Psoas muscle (tissue), 8 donors: ENCODE results near the gene SYT15. TPM values are rescaled to one million over a fixed set of nuclear protein-coding genes. Genes with fewer than 3 reads are reported as not detected.
"Not testable (repeated sequence)": the region's sequence is repeated elsewhere in the genome, so short reads cannot be mapped to it uniquely, and the experiment has no call there.

Experiments used
- ATAC-seq, 4 donors: fragments of 200-7000 bp; cut with Tn5 transposase; one replicate each; pipeline ENCODE4 v1.9.1; 2020; ENCODE audit warnings: moderate library complexity in 3 of 4, mild to moderate bottlenecking in 2 of 4
- DNase-seq, 2 donors: peaks; one replicate each; pipeline ENCODE4 v3.0.0-alpha.2; 2020
- H3K27ac ChIP-seq: fragments of 200-600 bp; one replicate; pipeline ENCODE4 v1.8.0; 2022
- H3K27me3 ChIP-seq, 3 donors: fragments of 200-600 bp in 1 of 3; one replicate each; pipeline versions ENCODE4 v1.6.1 to v1.8.0; 2013 to 2022; ENCODE audit warnings: low read length in 2 of 3, mild to moderate bottlenecking in 2 of 3, moderate library complexity in 1 of 3; ENCODE audit not compliant: insufficient read depth in 3 of 3
- H3K36me3 ChIP-seq, 2 donors: fragments of 200-600 bp in 1 of 2; one replicate each; pipeline versions ENCODE4 v1.6.1 to v1.8.0; 2013 to 2022; ENCODE audit warnings: low read depth in 1 of 2, mild to moderate bottlenecking in 1 of 2, moderate library complexity in 1 of 2; ENCODE audit not compliant: insufficient read depth in 1 of 2
- H3K4me1 ChIP-seq: fragments of 200-600 bp; one replicate; pipeline ENCODE4 v1.8.0; 2022
- H3K4me3 ChIP-seq: fragments of 200-600 bp; one replicate; pipeline ENCODE4 v1.8.0; 2022; ENCODE audit warnings: mild to moderate bottlenecking
- H3K9me3 ChIP-seq: fragments of 200-600 bp; one replicate; pipeline ENCODE4 v1.8.0; 2022
- CTCF ChIP-seq: fragments of 200-600 bp; IDR thresholded peaks from one replicate; pipeline ENCODE4 v1.8.0; 2022; ENCODE audit warnings: antibody characterized with exemption
- WGBS, 3 donors: extraction: QIAGEN DNeasy Blood & Tissue Kit; methylation state at CpG; one replicate each; pipeline versions ENCODE4 v1.1.6 to v1.1.7; 2013; 5-methylcytosine and 5-hydroxymethylcytosine counted together
- intact Hi-C, 2 donors: fragments of 100-400 bp; cut with DNase I; formaldehyde crosslinking; loops; one replicate each; pipeline versions ENCODE4 v1.11.0 to v1.14.2; 2022
- polyA plus RNA-seq, 3 donors: library from polyadenylated mRNA; stranded (reverse); fragments of 200-250 nt; gene quantifications; one replicate each; pipeline ENCODE4 v1.2.3, GENCODE V29; 2013
- total RNA-seq, 4 donors: library from RNA; stranded (reverse); fragmentation: NEBNext Ultra II Directional in 2 of 4; extraction: Animal tissue kit (Norgen Biotek cat#: 25700) in 2 of 4; gene quantifications; one replicate each; pipeline versions ENCODE4 v1.2.1 to v1.2.4, GENCODE V29; 2021 to 2023
- donor health status: healthy with polysubstance abuse.
- donor health status: DM: no; HTN: no; CAD: no; lungs with moderate emphysema.
- donor health status: Bipolar disorder and iron deficiency.
- donor health status: healthy.
- donor health status: DM: yes; HTN: yes; CAD: no.
- donor health status: DM: no; HTN: no; CAD: no.
- donor health status: DM: no; HTN: no; CAD: no.
- donor health status: DM: yes; HTN: yes; CAD: no.

Gene SYT15
- total and polyA plus RNA-seq, 7 donors = 0.18 to 2.8 (median 1.7) TPM

GRCh38 chr10:46560952-46561351, 18.0 kb upstream of the SYT15 start:
- intact Hi-C loops = no loop called here
- no peak overlapping the region for H3K27ac ChIP-seq
- H3K4me3 ChIP-seq = no peak overlapping the region
- H3K27me3 ChIP-seq = peaks cover 0 to 39% (median 13%) of the 10 kb centered on the region in 3 donors
- DNase-seq = peak in 1 of 2 donors; percentile 28
- 28 to 31% (median 28%) methylated on average over 1 of the region's 1 CpG for WGBS, 3 donors
- H3K4me1 ChIP-seq = no peaks in the 10 kb centered on the region
- no peak for ATAC-seq
- no peak for TF ChIP-seq CTCF
- H3K9me3 ChIP-seq = no peaks in the 10 kb centered on the region
- H3K36me3 ChIP-seq = no peaks in the 10 kb centered on the region

- H3K9me3 ChIP-seq, H3K4me1 ChIP-seq, H3K27ac ChIP-seq, intact Hi-C loops, H3K4me3 ChIP-seq, H3K27me3 ChIP-seq, H3K36me3 ChIP-seq: not testable (repeated sequence)
- peak; percentile 46 for TF ChIP-seq CTCF
- ATAC-seq = peak; percentile 46 to 68 (median 60)
- DNase-seq = peak in 1 of 2 donors; percentile 50
- 10 to 20% (median 10%) methylated on average over 4 of the region's 6 CpGs for WGBS, 3 donors
Observed at GRCh38 chr10:46565591-46566332, 13.2 kb upstream of the SYT15 start.

GRCh38 chr10:46567151-46567550, 11.8 kb upstream of the SYT15 start:
- DNase-seq, H3K27me3 ChIP-seq, H3K36me3 ChIP-seq, ATAC-seq, intact Hi-C loops, H3K4me1 ChIP-seq, H3K27ac ChIP-seq, H3K4me3 ChIP-seq, H3K9me3 ChIP-seq: not testable (repeated sequence)
- WGBS, 3 donors = 68 to 100% (median 90%) methylated on average over 2 to 3 of the region's 9 CpGs

- H3K9me3 ChIP-seq, DNase-seq, H3K27me3 ChIP-seq, H3K27ac ChIP-seq, ATAC-seq, H3K36me3 ChIP-seq, intact Hi-C loops, H3K4me1 ChIP-seq, H3K4me3 ChIP-seq: not testable (repeated sequence)
- WGBS, 3 donors = no CpG with 5 or more reads among the region's 2 CpGs
Observed at GRCh38 chr10:46570655-46571054, 8.3 kb upstream of the SYT15 start.

GRCh38 chr10:46572765-46573164, 6.2 kb upstream of the SYT15 start:
- H3K27ac ChIP-seq, H3K4me1 ChIP-seq, H3K4me3 ChIP-seq, intact Hi-C loops, H3K36me3 ChIP-seq, H3K9me3 ChIP-seq, H3K27me3 ChIP-seq: not testable (repeated sequence)
- ATAC-seq (peak in 1 of 4 donors; percentile 48), DNase-seq (peak in 1 of 2 donors; percentile 15)
- 10 to 35% (median 20%) methylated on average over 1 to 3 of the region's 4 CpGs for WGBS, 3 donors

- H3K9me3 ChIP-seq, H3K27me3 ChIP-seq, H3K36me3 ChIP-seq, intact Hi-C loops, ATAC-seq, DNase-seq, H3K4me1 ChIP-seq, H3K4me3 ChIP-seq, H3K27ac ChIP-seq: not testable (repeated sequence)
- 36 to 49% (median 43%) methylated on average over 4 of the region's 5 CpGs for WGBS, 3 donors
Observed at GRCh38 chr10:46573314-46573713, 5.6 kb upstream of the SYT15 start.

- DNase-seq, H3K9me3 ChIP-seq, ATAC-seq, H3K36me3 ChIP-seq, H3K4me3 ChIP-seq, H3K27ac ChIP-seq, H3K4me1 ChIP-seq, H3K27me3 ChIP-seq, intact Hi-C loops: not testable (repeated sequence)
- 42 to 57% (median 55%) methylated on average over 2 to 3 of the region's 4 CpGs for WGBS, 3 donors
Observed at GRCh38 chr10:46573884-46574283, 5.0 kb upstream of the SYT15 start.

- H3K27me3 ChIP-seq, H3K4me3 ChIP-seq, H3K9me3 ChIP-seq, intact Hi-C loops, DNase-seq, H3K4me1 ChIP-seq, H3K36me3 ChIP-seq, ATAC-seq, H3K27ac ChIP-seq: not testable (repeated sequence)
- 41 to 52% (median 48%) methylated on average over 22 to 41 of the region's 50 CpGs for WGBS, 3 donors
Observed at GRCh38 chr10:46577624-46578473, 1.1 kb upstream of the SYT15 start.

GRCh38 chr10:46579378-46579777, 450 bp downstream of the SYT15 start:
- ATAC-seq, H3K4me1 ChIP-seq, H3K27me3 ChIP-seq, H3K27ac ChIP-seq, DNase-seq, H3K36me3 ChIP-seq, H3K4me3 ChIP-seq, H3K9me3 ChIP-seq, intact Hi-C loops: not testable (repeated sequence)
- 20 to 42% methylated on average over 4 to 10 of the region's 21 CpGs; no CpG with 5 or more reads in 1 of the 3 donors for WGBS, 3 donors
